GM23338 (cell line): ENCODE data around the gene TMEM94.

ENCODE experiments used
- CREB1 ChIP-seq: fragments of 250-450 bp; sonication (Bioruptor Pico); IDR thresholded peaks from 2 replicates; pipeline ENCODE4 v1.5.0; 2020; ENCODE audit warnings: low read depth, mild to moderate bottlenecking, moderate library complexity
- EZH2 ChIP-seq: fragments of 200-600 bp; sonication (generic); IDR thresholded peaks from one replicate; pipeline ENCODE4 v1.8.0; 2017; ENCODE audit warnings: antibody characterized with exemption, mild to moderate bottlenecking, low read depth; ENCODE audit not compliant: unreplicated experiment
- EZH2phosphoT487 ChIP-seq: fragments of 200-600 bp; sonication (generic); IDR thresholded peaks from one replicate; pipeline ENCODE4 v1.8.1; 2018; ENCODE audit warnings: antibody characterized with exemption; ENCODE audit not compliant: unreplicated experiment
- JUNB ChIP-seq: IDR thresholded peaks from one replicate; pipeline ENCODE4 v1.6.1; 2016; ENCODE audit warnings: antibody characterized with exemption; ENCODE audit not compliant: unreplicated experiment
- NANOG ChIP-seq: IDR thresholded peaks from 2 replicates; pipeline ENCODE4 v1.6.1; 2016; ENCODE audit warnings: antibody characterized with exemption, borderline replicate concordance
- POLR2AphosphoS5 ChIP-seq: IDR thresholded peaks from 2 replicates; pipeline ENCODE4 v1.6.1; 2016; ENCODE audit warnings: antibody characterized with exemption, low read depth
- STAT1 ChIP-seq: IDR thresholded peaks from one replicate; pipeline ENCODE4 v1.6.1; 2016; ENCODE audit warnings: antibody characterized with exemption; ENCODE audit not compliant: unreplicated experiment
- ZNF114 ChIP-seq: fragments of 250-450 bp; sonication (Bioruptor Pico); IDR thresholded peaks from 2 replicates; pipeline ENCODE4 v1.5.0; 2020; ENCODE audit warnings: mild to moderate bottlenecking, moderate library complexity
- TF ChIP-seq, protein P1 (sequence below), 2 experiments: fragments of 200-600 bp in 1 of 2; sonication (generic) in 1 of 2; conservative IDR thresholded peaks; 2 replicates each; pipeline versions ENCODE4 v1.5.1 to v1.6.1; 2016 to 2017; ENCODE audit warnings: antibody characterized with exemption in 2 of 2, low read depth in 2 of 2, mild to moderate bottlenecking in 2 of 2, moderate library complexity in 1 of 2
- TF ChIP-seq, protein P2 (sequence below): IDR thresholded peaks from one replicate; pipeline ENCODE4 v1.6.1; 2018; ENCODE audit warnings: antibody characterized with exemption; ENCODE audit not compliant: unreplicated experiment
- TF ChIP-seq, protein P3 (sequence below): IDR thresholded peaks from 2 replicates; pipeline ENCODE4 v1.6.1; 2016; ENCODE audit warnings: antibody characterized with exemption
- TF ChIP-seq, protein P4 (sequence below): fragments of 250-450 bp; sonication (Bioruptor Pico); IDR thresholded peaks from 2 replicates; pipeline ENCODE4 v1.5.0; 2020; ENCODE audit warnings: mild to moderate bottlenecking, moderate library complexity

DNA sequence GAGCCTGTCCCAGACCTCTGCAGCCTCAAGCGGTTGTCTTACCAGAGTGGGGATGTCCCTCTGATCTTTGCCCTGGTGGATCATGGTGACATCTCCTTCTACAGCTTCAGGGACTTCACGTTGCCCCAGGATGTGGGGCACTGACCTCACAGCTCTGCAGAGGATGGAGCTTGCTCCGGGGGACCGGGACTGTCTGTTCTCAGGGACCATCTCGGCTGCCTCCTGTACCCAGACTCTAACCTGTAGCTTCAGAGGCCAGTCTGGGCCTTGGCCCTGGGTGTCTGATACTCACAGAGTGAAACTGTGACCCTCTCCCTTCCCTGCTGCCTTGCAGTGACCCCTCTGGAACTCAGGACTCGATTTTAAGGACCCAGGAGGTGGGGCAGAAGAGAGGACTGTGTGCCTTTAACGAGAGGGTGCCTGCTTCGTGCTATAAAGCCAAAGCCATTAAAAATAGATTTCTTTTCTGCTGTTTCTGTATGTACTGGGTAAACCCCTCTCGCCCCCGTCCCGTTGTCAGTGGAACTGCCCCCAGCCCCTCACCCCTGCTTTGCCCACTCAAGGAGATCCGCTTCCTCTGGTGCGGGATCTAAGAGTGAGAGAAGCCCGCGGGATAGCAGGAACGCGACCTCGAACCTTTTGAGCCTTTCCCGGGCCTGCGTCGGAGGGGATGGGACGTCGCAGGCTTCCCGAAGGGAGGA is 68.0 kb downstream of the TMEM94 start:
- TF ChIP-seq, protein P1, sequence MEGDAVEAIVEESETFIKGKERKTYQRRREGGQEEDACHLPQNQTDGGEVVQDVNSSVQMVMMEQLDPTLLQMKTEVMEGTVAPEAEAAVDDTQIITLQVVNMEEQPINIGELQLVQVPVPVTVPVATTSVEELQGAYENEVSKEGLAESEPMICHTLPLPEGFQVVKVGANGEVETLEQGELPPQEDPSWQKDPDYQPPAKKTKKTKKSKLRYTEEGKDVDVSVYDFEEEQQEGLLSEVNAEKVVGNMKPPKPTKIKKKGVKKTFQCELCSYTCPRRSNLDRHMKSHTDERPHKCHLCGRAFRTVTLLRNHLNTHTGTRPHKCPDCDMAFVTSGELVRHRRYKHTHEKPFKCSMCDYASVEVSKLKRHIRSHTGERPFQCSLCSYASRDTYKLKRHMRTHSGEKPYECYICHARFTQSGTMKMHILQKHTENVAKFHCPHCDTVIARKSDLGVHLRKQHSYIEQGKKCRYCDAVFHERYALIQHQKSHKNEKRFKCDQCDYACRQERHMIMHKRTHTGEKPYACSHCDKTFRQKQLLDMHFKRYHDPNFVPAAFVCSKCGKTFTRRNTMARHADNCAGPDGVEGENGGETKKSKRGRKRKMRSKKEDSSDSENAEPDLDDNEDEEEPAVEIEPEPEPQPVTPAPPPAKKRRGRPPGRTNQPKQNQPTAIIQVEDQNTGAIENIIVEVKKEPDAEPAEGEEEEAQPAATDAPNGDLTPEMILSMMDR (conservative IDR thresholded peaks at IDR 0.05; ENCODE audit: low read depth in 2 of 2), result no peak
- TF ChIP-seq, protein P2, sequence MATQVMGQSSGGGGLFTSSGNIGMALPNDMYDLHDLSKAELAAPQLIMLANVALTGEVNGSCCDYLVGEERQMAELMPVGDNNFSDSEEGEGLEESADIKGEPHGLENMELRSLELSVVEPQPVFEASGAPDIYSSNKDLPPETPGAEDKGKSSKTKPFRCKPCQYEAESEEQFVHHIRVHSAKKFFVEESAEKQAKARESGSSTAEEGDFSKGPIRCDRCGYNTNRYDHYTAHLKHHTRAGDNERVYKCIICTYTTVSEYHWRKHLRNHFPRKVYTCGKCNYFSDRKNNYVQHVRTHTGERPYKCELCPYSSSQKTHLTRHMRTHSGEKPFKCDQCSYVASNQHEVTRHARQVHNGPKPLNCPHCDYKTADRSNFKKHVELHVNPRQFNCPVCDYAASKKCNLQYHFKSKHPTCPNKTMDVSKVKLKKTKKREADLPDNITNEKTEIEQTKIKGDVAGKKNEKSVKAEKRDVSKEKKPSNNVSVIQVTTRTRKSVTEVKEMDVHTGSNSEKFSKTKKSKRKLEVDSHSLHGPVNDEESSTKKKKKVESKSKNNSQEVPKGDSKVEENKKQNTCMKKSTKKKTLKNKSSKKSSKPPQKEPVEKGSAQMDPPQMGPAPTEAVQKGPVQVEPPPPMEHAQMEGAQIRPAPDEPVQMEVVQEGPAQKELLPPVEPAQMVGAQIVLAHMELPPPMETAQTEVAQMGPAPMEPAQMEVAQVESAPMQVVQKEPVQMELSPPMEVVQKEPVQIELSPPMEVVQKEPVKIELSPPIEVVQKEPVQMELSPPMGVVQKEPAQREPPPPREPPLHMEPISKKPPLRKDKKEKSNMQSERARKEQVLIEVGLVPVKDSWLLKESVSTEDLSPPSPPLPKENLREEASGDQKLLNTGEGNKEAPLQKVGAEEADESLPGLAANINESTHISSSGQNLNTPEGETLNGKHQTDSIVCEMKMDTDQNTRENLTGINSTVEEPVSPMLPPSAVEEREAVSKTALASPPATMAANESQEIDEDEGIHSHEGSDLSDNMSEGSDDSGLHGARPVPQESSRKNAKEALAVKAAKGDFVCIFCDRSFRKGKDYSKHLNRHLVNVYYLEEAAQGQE, result no peak
- TF ChIP-seq EZH2phosphoT487 (no peak), POLR2AphosphoS5 (no peak), CREB1 (no peak), EZH2 (no peak), STAT1 (no peak), ZNF114 (CRISPR knock-in tag) (no peak), JUNB (no peak), NANOG (no peak)
- TF ChIP-seq, protein P3, sequence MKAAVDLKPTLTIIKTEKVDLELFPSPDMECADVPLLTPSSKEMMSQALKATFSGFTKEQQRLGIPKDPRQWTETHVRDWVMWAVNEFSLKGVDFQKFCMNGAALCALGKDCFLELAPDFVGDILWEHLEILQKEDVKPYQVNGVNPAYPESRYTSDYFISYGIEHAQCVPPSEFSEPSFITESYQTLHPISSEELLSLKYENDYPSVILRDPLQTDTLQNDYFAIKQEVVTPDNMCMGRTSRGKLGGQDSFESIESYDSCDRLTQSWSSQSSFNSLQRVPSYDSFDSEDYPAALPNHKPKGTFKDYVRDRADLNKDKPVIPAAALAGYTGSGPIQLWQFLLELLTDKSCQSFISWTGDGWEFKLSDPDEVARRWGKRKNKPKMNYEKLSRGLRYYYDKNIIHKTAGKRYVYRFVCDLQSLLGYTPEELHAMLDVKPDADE, result no peak
- TF ChIP-seq, protein P4, sequence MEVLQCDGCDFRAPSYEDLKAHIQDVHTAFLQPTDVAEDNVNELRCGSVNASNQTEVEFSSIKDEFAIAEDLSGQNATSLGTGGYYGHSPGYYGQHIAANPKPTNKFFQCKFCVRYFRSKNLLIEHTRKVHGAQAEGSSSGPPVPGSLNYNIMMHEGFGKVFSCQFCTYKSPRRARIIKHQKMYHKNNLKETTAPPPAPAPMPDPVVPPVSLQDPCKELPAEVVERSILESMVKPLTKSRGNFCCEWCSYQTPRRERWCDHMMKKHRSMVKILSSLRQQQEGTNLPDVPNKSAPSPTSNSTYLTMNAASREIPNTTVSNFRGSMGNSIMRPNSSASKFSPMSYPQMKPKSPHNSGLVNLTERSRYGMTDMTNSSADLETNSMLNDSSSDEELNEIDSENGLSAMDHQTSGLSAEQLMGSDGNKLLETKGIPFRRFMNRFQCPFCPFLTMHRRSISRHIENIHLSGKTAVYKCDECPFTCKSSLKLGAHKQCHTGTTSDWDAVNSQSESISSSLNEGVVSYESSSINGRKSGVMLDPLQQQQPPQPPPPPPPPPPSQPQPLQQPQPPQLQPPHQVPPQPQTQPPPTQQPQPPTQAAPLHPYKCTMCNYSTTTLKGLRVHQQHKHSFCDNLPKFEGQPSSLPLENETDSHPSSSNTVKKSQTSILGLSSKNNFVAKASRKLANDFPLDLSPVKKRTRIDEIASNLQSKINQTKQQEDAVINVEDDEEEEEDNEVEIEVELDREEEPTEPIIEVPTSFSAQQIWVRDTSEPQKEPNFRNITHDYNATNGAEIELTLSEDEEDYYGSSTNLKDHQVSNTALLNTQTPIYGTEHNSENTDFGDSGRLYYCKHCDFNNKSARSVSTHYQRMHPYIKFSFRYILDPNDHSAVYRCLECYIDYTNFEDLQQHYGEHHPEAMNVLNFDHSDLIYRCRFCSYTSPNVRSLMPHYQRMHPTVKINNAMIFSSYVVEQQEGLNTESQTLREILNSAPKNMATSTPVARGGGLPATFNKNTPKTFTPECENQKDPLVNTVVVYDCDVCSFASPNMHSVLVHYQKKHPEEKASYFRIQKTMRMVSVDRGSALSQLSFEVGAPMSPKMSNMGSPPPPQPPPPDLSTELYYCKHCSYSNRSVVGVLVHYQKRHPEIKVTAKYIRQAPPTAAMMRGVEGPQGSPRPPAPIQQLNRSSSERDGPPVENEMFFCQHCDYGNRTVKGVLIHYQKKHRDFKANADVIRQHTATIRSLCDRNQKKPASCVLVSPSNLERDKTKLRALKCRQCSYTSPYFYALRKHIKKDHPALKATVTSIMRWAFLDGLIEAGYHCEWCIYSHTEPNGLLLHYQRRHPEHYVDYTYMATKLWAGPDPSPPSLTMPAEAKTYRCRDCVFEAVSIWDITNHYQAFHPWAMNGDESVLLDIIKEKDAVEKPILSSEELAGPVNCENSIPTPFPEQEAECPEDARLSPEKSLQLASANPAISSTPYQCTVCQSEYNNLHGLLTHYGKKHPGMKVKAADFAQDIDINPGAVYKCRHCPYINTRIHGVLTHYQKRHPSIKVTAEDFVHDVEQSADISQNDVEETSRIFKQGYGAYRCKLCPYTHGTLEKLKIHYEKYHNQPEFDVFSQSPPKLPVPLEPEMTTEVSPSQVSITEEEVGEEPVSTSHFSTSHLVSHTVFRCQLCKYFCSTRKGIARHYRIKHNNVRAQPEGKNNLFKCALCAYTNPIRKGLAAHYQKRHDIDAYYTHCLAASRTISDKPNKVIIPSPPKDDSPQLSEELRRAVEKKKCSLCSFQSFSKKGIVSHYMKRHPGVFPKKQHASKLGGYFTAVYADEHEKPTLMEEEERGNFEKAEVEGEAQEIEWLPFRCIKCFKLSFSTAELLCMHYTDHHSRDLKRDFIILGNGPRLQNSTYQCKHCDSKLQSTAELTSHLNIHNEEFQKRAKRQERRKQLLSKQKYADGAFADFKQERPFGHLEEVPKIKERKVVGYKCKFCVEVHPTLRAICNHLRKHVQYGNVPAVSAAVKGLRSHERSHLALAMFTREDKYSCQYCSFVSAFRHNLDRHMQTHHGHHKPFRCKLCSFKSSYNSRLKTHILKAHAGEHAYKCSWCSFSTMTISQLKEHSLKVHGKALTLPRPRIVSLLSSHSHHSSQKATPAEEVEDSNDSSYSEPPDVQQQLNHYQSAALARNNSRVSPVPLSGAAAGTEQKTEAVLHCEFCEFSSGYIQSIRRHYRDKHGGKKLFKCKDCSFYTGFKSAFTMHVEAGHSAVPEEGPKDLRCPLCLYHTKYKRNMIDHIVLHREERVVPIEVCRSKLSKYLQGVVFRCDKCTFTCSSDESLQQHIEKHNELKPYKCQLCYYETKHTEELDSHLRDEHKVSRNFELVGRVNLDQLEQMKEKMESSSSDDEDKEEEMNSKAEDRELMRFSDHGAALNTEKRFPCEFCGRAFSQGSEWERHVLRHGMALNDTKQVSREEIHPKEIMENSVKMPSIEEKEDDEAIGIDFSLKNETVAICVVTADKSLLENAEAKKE (CRISPR knock-in tag), result no peak
